GM12872 (cell line): ENCODE measurements around the gene MCRIP1.

Experiments
- CTCF ChIP-seq: IDR thresholded peaks from 3 replicates; pipeline ENCODE4 v1.5.1; 2011; ENCODE audit warnings: low read depth, mild to moderate bottlenecking, low read length, moderate library complexity; ENCODE audit not compliant: insufficient read depth

The MCRIP1 gene, protein sequence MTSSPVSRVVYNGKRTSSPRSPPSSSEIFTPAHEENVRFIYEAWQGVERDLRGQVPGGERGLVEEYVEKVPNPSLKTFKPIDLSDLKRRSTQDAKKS

DNA sequence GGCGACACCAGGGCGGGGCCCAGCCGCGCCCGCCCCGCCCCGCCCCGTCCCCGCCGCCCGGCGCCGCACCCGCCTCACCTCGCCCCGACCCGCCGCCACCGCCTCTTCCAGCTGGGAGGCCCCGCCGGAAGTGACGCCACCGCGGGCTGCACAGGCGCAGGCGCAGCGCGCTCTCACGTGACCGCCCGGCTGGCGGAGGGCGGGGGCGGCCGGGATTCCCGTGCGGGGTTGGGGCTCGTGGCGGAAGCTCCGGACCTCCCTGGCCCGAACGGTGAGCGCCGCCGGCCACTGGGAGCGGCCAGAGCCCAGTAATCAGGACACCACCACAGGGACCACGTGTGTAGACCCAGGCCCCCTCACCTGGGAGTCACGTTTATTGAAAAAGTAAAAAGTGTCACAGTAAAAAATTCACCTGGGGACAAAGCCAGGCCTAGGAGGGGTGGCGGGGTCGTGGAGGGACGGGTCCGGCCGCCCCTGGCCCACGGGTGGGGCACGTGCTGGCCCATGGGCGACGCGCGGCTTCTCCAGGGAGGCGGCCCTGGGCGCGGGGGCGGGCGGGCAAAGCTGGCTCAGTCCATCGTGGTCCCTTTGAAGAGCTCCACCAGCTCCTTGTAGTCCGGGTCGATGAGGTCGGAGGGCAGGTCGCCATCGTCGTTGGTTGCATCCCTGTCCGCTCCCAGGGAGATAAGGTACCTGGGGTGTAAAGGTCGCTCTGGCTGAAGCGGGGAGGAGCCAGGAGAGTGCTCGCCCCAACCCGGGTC, at the start of gene MCRIP1:
TSS of gene MCRIP1 (minus strand) at position 132 of the 761 bp plus-strand sequence. CDS start 8,785 bp downstream, outside the sequence.
- TF ChIP-seq CTCF = no peak

- TF ChIP-seq CTCF = no peak
Observed at GRCh38 chr17:81879121-81879520, 46.0 kb upstream of the MCRIP1 start.

DNA sequence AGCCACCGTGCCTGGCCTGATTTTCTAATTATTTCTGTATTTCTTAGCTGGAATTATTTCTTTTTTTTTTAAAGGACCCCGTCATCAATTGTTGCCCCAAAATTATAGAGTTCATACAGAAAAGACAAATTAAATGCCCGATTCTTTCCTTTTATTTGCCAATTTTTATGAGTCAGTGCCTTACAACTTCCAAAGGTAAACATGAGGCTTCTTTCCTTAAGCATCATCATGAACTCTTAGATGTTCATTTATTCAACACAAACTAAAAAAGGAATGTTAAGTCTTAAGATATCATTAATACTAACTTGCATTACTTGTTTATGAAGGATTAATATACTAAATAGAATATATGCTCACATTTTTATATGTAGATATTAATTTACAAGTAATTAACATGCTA, 45.2 kb upstream of the MCRIP1 start:
- no peak for TF ChIP-seq CTCF

DNA sequence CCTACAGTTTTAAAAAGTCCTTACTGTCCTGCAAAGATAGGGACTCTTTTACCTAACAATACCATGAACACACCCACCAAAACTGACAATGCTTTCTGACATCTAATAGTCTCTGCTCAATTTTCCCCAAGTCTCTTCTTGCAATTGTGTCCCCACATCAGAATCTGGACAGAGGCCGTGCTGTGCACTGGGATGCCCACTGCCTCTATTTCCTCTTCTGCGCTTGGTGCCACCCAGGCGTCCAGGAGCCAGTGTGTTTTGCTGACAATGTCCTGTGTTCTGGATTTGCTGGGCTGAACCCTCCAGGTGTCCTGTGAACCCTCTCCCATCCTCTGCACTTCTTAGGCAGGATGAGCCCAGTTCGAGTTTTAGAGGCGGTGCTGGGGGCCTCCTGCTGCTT, 44.5 kb upstream of the MCRIP1 start:
- TF ChIP-seq CTCF = no peak

DNA sequence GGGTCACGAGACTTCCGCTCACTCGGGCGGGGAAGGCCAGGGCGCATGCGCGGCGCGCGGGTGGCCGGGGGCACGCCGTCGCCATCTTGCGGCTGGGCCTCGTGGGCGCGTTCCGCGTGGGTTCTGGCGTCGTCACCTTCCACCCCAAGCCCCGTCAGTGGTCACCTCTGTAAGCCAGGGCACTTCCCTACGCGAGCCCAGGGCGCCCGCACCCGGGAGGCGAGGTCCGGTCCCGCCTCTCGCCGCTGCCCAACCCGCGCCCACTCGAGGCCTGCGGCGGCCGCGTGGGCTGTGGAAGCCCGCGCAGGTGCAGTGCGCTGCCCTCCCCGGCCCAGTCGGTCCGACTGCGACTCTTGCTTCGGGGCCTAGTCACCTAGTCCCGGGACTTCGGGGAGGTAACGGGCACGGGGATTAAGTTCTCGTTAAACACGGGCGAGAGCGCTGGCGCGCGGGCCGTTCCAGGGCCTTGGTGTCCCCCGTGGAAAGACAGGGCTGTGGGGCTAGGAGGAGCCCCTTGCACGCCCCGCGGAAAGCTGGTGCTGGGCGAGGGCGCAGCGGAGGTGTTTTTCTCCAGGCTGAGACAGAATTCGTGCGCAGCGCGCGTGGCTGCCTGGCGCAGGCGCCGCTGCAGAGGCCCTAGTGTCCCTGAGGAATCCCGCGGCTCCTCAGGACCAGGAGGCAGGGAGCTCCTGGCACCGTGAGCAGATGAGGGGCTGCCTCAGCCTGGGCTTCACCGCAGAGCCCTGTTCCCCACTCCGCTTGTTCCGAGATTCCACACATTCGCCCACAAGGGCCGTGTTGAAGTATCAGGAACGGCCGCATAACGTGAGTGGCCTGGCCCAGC, 38.5 kb upstream of the MCRIP1 start:
- peak; percentile 40; the same call in 2 of the 3 replicates for TF ChIP-seq CTCF

- no peak for TF ChIP-seq CTCF
Observed at GRCh38 chr17:81870981-81871386, 37.9 kb upstream of the MCRIP1 start, which contains the start of gene ARHGDIA. Gene ARHGDIA, minus strand, starts transcription at chr17:81871337. Its CDS starts 1,407 bp downstream, at chr17:81869930.
